ENCODE results near the gene FN3K. TPM values are rescaled to one million over a fixed set of nuclear protein-coding genes. Genes with fewer than 3 reads are reported as not detected.

The FN3K gene
- total and polyA plus RNA-seq, 2 of the 13 experiments (the other 11 are each of a cell fraction or from before 2014, with no cell fraction given) = 3.5 to 12.2 TPM

DNA sequence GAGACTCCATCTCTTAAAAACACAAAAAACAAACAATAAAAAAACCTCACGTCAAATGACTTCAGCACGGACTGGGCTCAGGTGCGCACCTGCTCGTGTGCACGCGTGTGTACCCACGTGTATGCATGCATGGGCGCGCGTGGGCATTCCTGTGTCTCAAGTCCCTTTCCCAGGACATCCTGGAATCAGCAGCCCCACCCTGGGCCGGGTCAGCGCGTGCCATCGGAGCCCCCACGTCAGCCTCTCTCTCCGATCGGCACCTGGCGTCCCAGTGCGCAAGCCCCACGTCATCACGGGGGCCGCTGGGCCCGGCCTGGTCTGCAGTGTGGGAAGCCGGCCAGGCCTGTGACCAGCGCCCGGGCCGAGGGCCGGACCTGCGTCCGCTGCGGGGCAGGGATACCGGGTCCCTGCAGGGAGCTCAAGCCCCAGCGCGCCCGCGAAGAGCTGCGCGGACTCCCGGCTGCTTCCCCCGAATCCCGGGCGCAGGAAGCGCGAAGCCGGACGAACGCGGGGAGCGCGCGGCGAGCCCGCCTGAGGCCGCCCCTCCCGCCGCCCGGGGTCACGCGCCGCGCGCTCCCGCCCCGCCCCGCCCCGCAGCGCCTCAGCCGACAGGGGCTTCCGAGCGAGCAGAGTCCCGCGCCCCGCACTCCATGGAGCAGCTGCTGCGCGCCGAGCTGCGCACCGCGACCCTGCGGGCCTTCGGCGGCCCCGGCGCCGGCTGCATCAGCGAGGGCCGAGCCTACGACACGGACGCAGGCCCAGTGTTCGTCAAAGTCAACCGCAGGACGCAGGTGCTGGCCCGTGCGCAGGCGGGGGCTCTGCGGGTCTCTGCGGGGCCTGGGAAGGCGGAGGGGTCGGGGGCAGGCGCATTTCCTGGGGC, at the start of gene FN3K (continued):
- TF ChIP-seq, protein P1, sequence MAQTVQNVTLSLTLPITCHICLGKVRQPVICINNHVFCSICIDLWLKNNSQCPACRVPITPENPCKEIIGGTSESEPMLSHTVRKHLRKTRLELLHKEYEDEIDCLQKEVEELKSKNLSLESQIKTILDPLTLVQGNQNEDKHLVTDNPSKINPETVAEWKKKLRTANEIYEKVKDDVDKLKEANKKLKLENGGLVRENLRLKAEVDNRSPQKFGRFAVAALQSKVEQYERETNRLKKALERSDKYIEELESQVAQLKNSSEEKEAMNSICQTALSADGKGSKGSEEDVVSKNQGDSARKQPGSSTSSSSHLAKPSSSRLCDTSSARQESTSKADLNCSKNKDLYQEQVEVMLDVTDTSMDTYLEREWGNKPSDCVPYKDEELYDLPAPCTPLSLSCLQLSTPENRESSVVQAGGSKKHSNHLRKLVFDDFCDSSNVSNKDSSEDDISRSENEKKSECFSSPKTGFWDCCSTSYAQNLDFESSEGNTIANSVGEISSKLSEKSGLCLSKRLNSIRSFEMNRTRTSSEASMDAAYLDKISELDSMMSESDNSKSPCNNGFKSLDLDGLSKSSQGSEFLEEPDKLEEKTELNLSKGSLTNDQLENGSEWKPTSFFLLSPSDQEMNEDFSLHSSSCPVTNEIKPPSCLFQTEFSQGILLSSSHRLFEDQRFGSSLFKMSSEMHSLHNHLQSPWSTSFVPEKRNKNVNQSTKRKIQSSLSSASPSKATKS (CRISPR knock-in tag; IDR thresholded peaks at IDR 0.05) = no peak
- TF ChIP-seq, protein P2, sequence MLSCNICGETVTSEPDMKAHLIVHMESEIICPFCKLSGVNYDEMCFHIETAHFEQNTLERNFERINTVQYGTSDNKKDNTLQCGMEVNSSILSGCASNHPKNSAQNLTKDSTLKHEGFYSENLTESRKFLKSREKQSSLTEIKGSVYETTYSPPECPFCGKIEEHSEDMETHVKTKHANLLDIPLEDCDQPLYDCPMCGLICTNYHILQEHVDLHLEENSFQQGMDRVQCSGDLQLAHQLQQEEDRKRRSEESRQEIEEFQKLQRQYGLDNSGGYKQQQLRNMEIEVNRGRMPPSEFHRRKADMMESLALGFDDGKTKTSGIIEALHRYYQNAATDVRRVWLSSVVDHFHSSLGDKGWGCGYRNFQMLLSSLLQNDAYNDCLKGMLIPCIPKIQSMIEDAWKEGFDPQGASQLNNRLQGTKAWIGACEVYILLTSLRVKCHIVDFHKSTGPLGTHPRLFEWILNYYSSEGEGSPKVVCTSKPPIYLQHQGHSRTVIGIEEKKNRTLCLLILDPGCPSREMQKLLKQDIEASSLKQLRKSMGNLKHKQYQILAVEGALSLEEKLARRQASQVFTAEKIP (CRISPR knock-in tag; IDR thresholded peaks at IDR 0.05; ENCODE audit: borderline replicate concordance) = no peak
- TF ChIP-seq NCOA2 (CRISPR knock-in tag; IDR thresholded peaks at IDR 0.05) (no peak), SOX13 (IDR thresholded peaks at IDR 0.05) (no peak), SOX13 (CRISPR knock-in tag; conservative IDR thresholded peaks at IDR 0.05 in 1 of 2, IDR thresholded peaks at IDR 0.05 in 1 of 2) (no peak), ZNF317 (CRISPR knock-in tag; IDR thresholded peaks at IDR 0.05) (no peak), SP140L (CRISPR knock-in tag; IDR thresholded peaks at IDR 0.05; ENCODE audit: borderline replicate concordance) (no peak), CENPX (CRISPR knock-in tag; IDR thresholded peaks at IDR 0.05) (no peak), MEIS2 (CRISPR knock-in tag; IDR thresholded peaks at IDR 0.05) (no peak; the same call in 1 of the 2 replicates), FOXM1 (CRISPR knock-in tag; IDR thresholded peaks at IDR 0.05) (no peak), ZNF367 (CRISPR knock-in tag; IDR thresholded peaks at IDR 0.05; ENCODE audit: borderline replicate concordance) (no peak), ZNF552 (CRISPR knock-in tag; IDR thresholded peaks at IDR 0.05; ENCODE audit: borderline replicate concordance) (no peak), SP2 (CRISPR knock-in tag; IDR thresholded peaks at IDR 0.05) (no peak), CAMTA2 (CRISPR knock-in tag; IDR thresholded peaks at IDR 0.05; ENCODE audit: borderline replicate concordance) (no peak), MYNN (CRISPR knock-in tag; IDR thresholded peaks at IDR 0.05; ENCODE audit: low read depth) (no peak), ZNF546 (CRISPR knock-in tag; conservative IDR thresholded peaks at IDR 0.05) (no peak), ZNF354B (CRISPR knock-in tag; IDR thresholded peaks at IDR 0.05) (no peak)
- TF ChIP-seq, protein P3, sequence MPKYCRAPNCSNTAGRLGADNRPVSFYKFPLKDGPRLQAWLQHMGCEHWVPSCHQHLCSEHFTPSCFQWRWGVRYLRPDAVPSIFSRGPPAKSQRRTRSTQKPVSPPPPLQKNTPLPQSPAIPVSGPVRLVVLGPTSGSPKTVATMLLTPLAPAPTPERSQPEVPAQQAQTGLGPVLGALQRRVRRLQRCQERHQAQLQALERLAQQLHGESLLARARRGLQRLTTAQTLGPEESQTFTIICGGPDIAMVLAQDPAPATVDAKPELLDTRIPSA (CRISPR knock-in tag; IDR thresholded peaks at IDR 0.05; ENCODE audit: borderline replicate concordance) = no peak
- TF ChIP-seq, protein P4, sequence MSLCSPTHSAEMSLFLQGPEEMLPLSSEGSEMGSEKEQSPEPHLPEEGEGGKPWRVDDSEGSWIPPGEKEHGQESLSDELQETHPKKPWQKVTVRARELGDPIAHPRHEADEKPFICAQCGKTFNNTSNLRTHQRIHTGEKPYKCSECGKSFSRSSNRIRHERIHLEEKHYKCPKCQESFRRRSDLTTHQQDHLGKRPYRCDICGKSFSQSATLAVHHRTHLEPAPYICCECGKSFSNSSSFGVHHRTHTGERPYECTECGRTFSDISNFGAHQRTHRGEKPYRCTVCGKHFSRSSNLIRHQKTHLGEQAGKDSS (CRISPR knock-in tag; IDR thresholded peaks at IDR 0.05; ENCODE audit: borderline replicate concordance, low read depth) = peak; percentile 83; the same call in 1 of the 2 replicates
- TF ChIP-seq, protein P5, sequence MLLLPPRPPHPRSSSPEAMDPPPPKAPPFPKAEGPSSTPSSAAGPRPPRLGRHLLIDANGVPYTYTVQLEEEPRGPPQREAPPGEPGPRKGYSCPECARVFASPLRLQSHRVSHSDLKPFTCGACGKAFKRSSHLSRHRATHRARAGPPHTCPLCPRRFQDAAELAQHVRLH (CRISPR knock-in tag; IDR thresholded peaks at IDR 0.05; ENCODE audit: borderline replicate concordance, low read depth) = no peak
- TF ChIP-seq, protein P6, sequence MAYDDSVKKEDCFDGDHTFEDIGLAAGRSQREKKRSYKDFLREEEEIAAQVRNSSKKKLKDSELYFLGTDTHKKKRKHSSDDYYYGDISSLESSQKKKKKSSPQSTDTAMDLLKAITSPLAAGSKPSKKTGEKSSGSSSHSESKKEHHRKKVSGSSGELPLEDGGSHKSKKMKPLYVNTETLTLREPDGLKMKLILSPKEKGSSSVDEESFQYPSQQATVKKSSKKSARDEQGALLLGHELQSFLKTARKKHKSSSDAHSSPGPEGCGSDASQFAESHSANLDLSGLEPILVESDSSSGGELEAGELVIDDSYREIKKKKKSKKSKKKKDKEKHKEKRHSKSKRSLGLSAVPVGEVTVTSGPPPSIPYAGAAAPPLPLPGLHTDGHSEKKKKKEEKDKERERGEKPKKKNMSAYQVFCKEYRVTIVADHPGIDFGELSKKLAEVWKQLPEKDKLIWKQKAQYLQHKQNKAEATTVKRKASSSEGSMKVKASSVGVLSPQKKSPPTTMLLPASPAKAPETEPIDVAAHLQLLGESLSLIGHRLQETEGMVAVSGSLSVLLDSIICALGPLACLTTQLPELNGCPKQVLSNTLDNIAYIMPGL (CRISPR knock-in tag; IDR thresholded peaks at IDR 0.05; ENCODE audit: borderline replicate concordance in 1 of 2, low read depth in 1 of 2) = peak in 1 of 2 experiments; percentile 48; a peak in 1 of 4 replicates
